ENCODE measurements around the gene BCLAF1. TPM values are rescaled to one million over a fixed set of nuclear protein-coding genes. Genes with fewer than 3 reads are reported as not detected.
"Not testable (repeated sequence)": the region's sequence is repeated elsewhere in the genome, so short reads cannot be mapped to it uniquely, and the experiment has no call there.

Gene BCLAF1
- total RNA-seq, 1 donor from 2014 or later, result 154 TPM

- H3K27ac ChIP-seq (ENCODE audit: low read depth, low read length), result no peak overlapping the region
- no peaks in the 10 kb centered on the region for H3K27me3 ChIP-seq (ENCODE audit: insufficient read depth, low read length)
- H3K4me3 ChIP-seq (ENCODE audit: insufficient read depth, low read depth, low read length), result no peak overlapping the region
- FAIRE-seq (no peak), DNase-seq (ENCODE audit: low read depth) (no peak)
- Mint-ChIP-seq H3K27me3 (ENCODE audit: low read depth, unreplicated experiment) (no peaks in the 10 kb centered on the region), H3K27ac (ENCODE audit: unreplicated experiment) (no peak overlapping the region), H3K9me3 (ENCODE audit: unreplicated experiment) (peaks cover 2% of the 10 kb centered on the region), H3K36me3 (ENCODE audit: low read depth, unreplicated experiment) (no peaks in the 10 kb centered on the region), H3K4me3 (ENCODE audit: unreplicated experiment) (no peak overlapping the region), H3K4me1 (ENCODE audit: low read depth, unreplicated experiment) (peaks cover 13% of the 10 kb centered on the region)
- no peaks in the 10 kb centered on the region for H4K20me1 ChIP-seq (ENCODE audit: insufficient read depth, low read length)
- no peaks in the 10 kb centered on the region for H3K4me1 ChIP-seq (ENCODE audit: insufficient read depth, low read length)
- no peak overlapping the region for H2AFZ ChIP-seq (ENCODE audit: low read depth, low read length)
- peak overlapping the region; percentile 48 for H3K4me2 ChIP-seq (ENCODE audit: low read length)
- no peaks in the 10 kb centered on the region for H3K9me3 ChIP-seq (ENCODE audit: insufficient read depth, low read depth, low read length)
- no peaks in the 10 kb centered on the region for H3K36me3 ChIP-seq (ENCODE audit: insufficient read depth, low read length)
- TF ChIP-seq CTCF (IDR thresholded peaks at IDR 0.05; ENCODE audit: insufficient read depth, low read depth, low read length) (no peak), EZH2 (IDR thresholded peaks at IDR 0.05; ENCODE audit: insufficient read depth, low read length) (no peak)
- no peaks in the 10 kb centered on the region for H3K79me2 ChIP-seq (ENCODE audit: insufficient read depth, low read length)
- H3K9ac ChIP-seq (ENCODE audit: low read length), result no peak overlapping the region
Observed at GRCh38 chr6:136226674-136227377, 62.8 kb downstream of the BCLAF1 start.

GRCh38 chr6:136226027-136226673 is 63.5 kb downstream of the BCLAF1 start:
- H3K27ac ChIP-seq (ENCODE audit: low read depth, low read length), result no peak overlapping the region
- H3K4me2 ChIP-seq (ENCODE audit: low read length), result peak overlapping the region; percentile 48
- H3K4me3 Mint-ChIP-seq (ENCODE audit: unreplicated experiment), result no peak overlapping the region
- H3K27me3 Mint-ChIP-seq (ENCODE audit: low read depth, unreplicated experiment), result no peaks in the 10 kb centered on the region
- H3K27ac Mint-ChIP-seq (ENCODE audit: unreplicated experiment), result no peak overlapping the region
- peaks cover 13% of the 10 kb centered on the region for H3K4me1 Mint-ChIP-seq (ENCODE audit: low read depth, unreplicated experiment)
- FAIRE-seq (no peak), DNase-seq (ENCODE audit: low read depth) (peak; percentile 24)
- TF ChIP-seq CTCF (IDR thresholded peaks at IDR 0.05; ENCODE audit: insufficient read depth, low read depth, low read length) (peak; percentile 100), EZH2 (IDR thresholded peaks at IDR 0.05; ENCODE audit: insufficient read depth, low read length) (no peak)
- H3K36me3 Mint-ChIP-seq (ENCODE audit: low read depth, unreplicated experiment), result no peaks in the 10 kb centered on the region
- no peak overlapping the region for H3K4me3 ChIP-seq (ENCODE audit: insufficient read depth, low read depth, low read length)
- H3K79me2 ChIP-seq (ENCODE audit: insufficient read depth, low read length), result no peaks in the 10 kb centered on the region
- no peaks in the 10 kb centered on the region for H3K9me3 ChIP-seq (ENCODE audit: insufficient read depth, low read depth, low read length)
- peak overlapping the region; percentile 6 for H3K9ac ChIP-seq (ENCODE audit: low read length)
- H2AFZ ChIP-seq (ENCODE audit: low read depth, low read length), result no peak overlapping the region
- no peaks in the 10 kb centered on the region for H3K27me3 ChIP-seq (ENCODE audit: insufficient read depth, low read length)
- H4K20me1 ChIP-seq (ENCODE audit: insufficient read depth, low read length), result no peaks in the 10 kb centered on the region
- no peaks in the 10 kb centered on the region for H3K4me1 ChIP-seq (ENCODE audit: insufficient read depth, low read length)
- no peaks in the 10 kb centered on the region for H3K36me3 ChIP-seq (ENCODE audit: insufficient read depth, low read length)
- H3K9me3 Mint-ChIP-seq (ENCODE audit: unreplicated experiment), result peaks cover 2% of the 10 kb centered on the region

- DNase-seq (ENCODE audit: low read depth), result no peak
- Histone ChIP-seq H3K79me2 (ENCODE audit: insufficient read depth, low read length) (no peaks in the 10 kb centered on the region), H3K4me3 (ENCODE audit: insufficient read depth, low read depth, low read length) (no peak overlapping the region), H3K36me3 (ENCODE audit: insufficient read depth, low read length) (no peaks in the 10 kb centered on the region), H2AFZ (ENCODE audit: low read depth, low read length) (no peak overlapping the region), H3K9ac (ENCODE audit: low read length) (no peak overlapping the region), H3K4me2 (ENCODE audit: low read length) (no peak overlapping the region), H3K9me3 (ENCODE audit: insufficient read depth, low read depth, low read length) (no peaks in the 10 kb centered on the region), H4K20me1 (ENCODE audit: insufficient read depth, low read length) (no peaks in the 10 kb centered on the region), H3K4me1 (ENCODE audit: insufficient read depth, low read length) (no peaks in the 10 kb centered on the region), H3K27ac (ENCODE audit: low read depth, low read length) (no peak overlapping the region), H3K27me3 (ENCODE audit: insufficient read depth, low read length) (no peaks in the 10 kb centered on the region)
- H3K27ac Mint-ChIP-seq (ENCODE audit: unreplicated experiment), result no peak overlapping the region
- peaks cover 2% of the 10 kb centered on the region for H3K9me3 Mint-ChIP-seq (ENCODE audit: unreplicated experiment)
- TF ChIP-seq CTCF (IDR thresholded peaks at IDR 0.05; ENCODE audit: insufficient read depth, low read depth, low read length) (no peak), EZH2 (IDR thresholded peaks at IDR 0.05; ENCODE audit: insufficient read depth, low read length) (no peak)
- no peaks in the 10 kb centered on the region for H3K36me3 Mint-ChIP-seq (ENCODE audit: low read depth, unreplicated experiment)
- no peak overlapping the region for H3K4me3 Mint-ChIP-seq (ENCODE audit: unreplicated experiment)
- FAIRE-seq, result no peak
- H3K4me1 Mint-ChIP-seq (ENCODE audit: low read depth, unreplicated experiment), result peaks cover 8% of the 10 kb centered on the region
- H3K27me3 Mint-ChIP-seq (ENCODE audit: low read depth, unreplicated experiment), result no peaks in the 10 kb centered on the region
Observed at GRCh38 chr6:136225496-136225895, 64.2 kb downstream of the BCLAF1 start.

GRCh38 chr6:136224974-136225373 is 64.7 kb downstream of the BCLAF1 start:
- not testable (repeated sequence) for H3K27me3 Mint-ChIP-seq (ENCODE audit: low read depth, unreplicated experiment); H3K36me3 Mint-ChIP-seq (ENCODE audit: low read depth, unreplicated experiment); H3K9ac ChIP-seq (ENCODE audit: low read length); H3K36me3 ChIP-seq (ENCODE audit: insufficient read depth, low read length); H3K79me2 ChIP-seq (ENCODE audit: insufficient read depth, low read length); H3K9me3 ChIP-seq (ENCODE audit: insufficient read depth, low read depth, low read length); H3K4me3 Mint-ChIP-seq (ENCODE audit: unreplicated experiment); H3K4me1 ChIP-seq (ENCODE audit: insufficient read depth, low read length); FAIRE-seq; H3K27ac ChIP-seq (ENCODE audit: low read depth, low read length); H2AFZ ChIP-seq (ENCODE audit: low read depth, low read length); H3K4me2 ChIP-seq (ENCODE audit: low read length); H3K4me3 ChIP-seq (ENCODE audit: insufficient read depth, low read depth, low read length); H3K9me3 Mint-ChIP-seq (ENCODE audit: unreplicated experiment); DNase-seq (ENCODE audit: low read depth); H3K27me3 ChIP-seq (ENCODE audit: insufficient read depth, low read length); H3K27ac Mint-ChIP-seq (ENCODE audit: unreplicated experiment); H3K4me1 Mint-ChIP-seq (ENCODE audit: low read depth, unreplicated experiment); H4K20me1 ChIP-seq (ENCODE audit: insufficient read depth, low read length)

Data from astrocyte (in vitro differentiated cells and primary cell).